Kidney (tissue), 14 donors: Measurements from ENCODE around the gene SIDT2. TPM values are rescaled to one million over a fixed set of nuclear protein-coding genes. Genes with fewer than 3 reads are reported as not detected.
A peak's percentile ranks its signal among the peaks of the same experiment; 100 is the strongest.

Experiments used
- DNase-seq, 5 donors: peaks; one replicate each; pipeline ENCODE4 v3.0.0-alpha.2; 2013 to 2020
- FAIRE-seq: peaks from 2 replicates; lab custom pipeline; 2012; peaks lifted over from hg19 to GRCh38; lab: Jason Lieb, UNC
- H3K27ac ChIP-seq, 2 donors: one replicate each; pipeline ENCODE4 v1.7.0; 2013; ENCODE audit warnings: low read depth in 2 of 2, low read length in 2 of 2, inconsistent platforms in 1 of 2
- H3K27me3 ChIP-seq: one replicate; pipeline ENCODE4 v1.7.1; 2013; ENCODE audit warnings: low read length, inconsistent platforms; ENCODE audit not compliant: control insufficient read depth, insufficient read depth
- H3K36me3 ChIP-seq, 3 donors: one replicate each; pipeline versions ENCODE4 v1.7.0 to v1.7.1; 2013; ENCODE audit warnings: low read length in 3 of 3, control low read depth in 1 of 3, inconsistent platforms in 1 of 3; ENCODE audit not compliant: insufficient read depth in 3 of 3, control insufficient read depth in 2 of 3
- H3K4me1 ChIP-seq, 3 donors: one replicate each; pipeline versions ENCODE4 v1.7.0 to v1.7.1; 2013; ENCODE audit warnings: low read length in 3 of 3, inconsistent platforms in 1 of 3, low read depth in 1 of 3; ENCODE audit not compliant: control insufficient read depth in 2 of 3, insufficient read depth in 2 of 3
- H3K4me3 ChIP-seq, 3 donors: one replicate each; pipeline versions ENCODE4 v1.7.0 to v1.8.1; 2013; ENCODE audit warnings: low read length in 3 of 3, control low read depth in 1 of 3, inconsistent platforms in 1 of 3
- H3K9ac ChIP-seq, 3 donors: one replicate each; pipeline versions ENCODE4 v1.7.0 to v1.7.1; 2013; ENCODE audit warnings: low read length in 3 of 3, control low read depth in 1 of 3, inconsistent platforms in 1 of 3
- H3K9me3 ChIP-seq, 3 donors: one replicate each; pipeline versions ENCODE4 v1.7.0 to v1.7.1; 2013; ENCODE audit warnings: low read length in 3 of 3, control low read depth in 1 of 3, inconsistent platforms in 1 of 3; ENCODE audit not compliant: control insufficient read depth in 2 of 3, insufficient read depth in 1 of 3
- intact Hi-C: fragments of 100-400 bp; cut with DNase I; formaldehyde crosslinking; loops from one replicate; pipeline ENCODE4 v1.11.1; 2022
- polyA plus RNA-seq: library from polyadenylated mRNA; stranded (reverse); fragments of 350-450 nt; fragmentation: Illumina TruSeq; extraction: RNeasy Lipid Tissue Mini Kit (QIAGEN cat#74804); gene quantifications from one replicate; pipeline ENCODE4 v1.2.3, GENCODE V29; 2014; ENCODE audit warnings: low read depth, low replicate concordance; ENCODE audit not compliant: insufficient read depth
- total RNA-seq: library from RNA; stranded (reverse); fragmentation: NEBNext Ultra II Directional; extraction: Animal tissue kit (Norgen Biotek cat#: 25700); gene quantifications from one replicate; pipeline ENCODE4 v1.2.1, GENCODE V29; 2021
- TF ChIP-seq, protein P1 (sequence below): IDR thresholded peaks from 3 replicates; pipeline ENCODE4 v1.5.1; 2012; ENCODE audit warnings: mild to moderate bottlenecking, moderate library complexity, borderline replicate concordance; ENCODE audit not compliant: insufficient read depth; ENCODE audit errors: extremely low read depth
- donor health status: control.
- donor health status: control.
- donor health status: control.
- donor health status: control.
- donor health status: control.
- donor health status: DM: yes; HTN: yes; CAD: no.
- donor health status: Normal renal cell carcinoma (clear cell type).

The SIDT2 gene
- total and polyA plus RNA-seq, 2 donors from 2014 or later, result 16.4 to 37.4 TPM

DNA sequence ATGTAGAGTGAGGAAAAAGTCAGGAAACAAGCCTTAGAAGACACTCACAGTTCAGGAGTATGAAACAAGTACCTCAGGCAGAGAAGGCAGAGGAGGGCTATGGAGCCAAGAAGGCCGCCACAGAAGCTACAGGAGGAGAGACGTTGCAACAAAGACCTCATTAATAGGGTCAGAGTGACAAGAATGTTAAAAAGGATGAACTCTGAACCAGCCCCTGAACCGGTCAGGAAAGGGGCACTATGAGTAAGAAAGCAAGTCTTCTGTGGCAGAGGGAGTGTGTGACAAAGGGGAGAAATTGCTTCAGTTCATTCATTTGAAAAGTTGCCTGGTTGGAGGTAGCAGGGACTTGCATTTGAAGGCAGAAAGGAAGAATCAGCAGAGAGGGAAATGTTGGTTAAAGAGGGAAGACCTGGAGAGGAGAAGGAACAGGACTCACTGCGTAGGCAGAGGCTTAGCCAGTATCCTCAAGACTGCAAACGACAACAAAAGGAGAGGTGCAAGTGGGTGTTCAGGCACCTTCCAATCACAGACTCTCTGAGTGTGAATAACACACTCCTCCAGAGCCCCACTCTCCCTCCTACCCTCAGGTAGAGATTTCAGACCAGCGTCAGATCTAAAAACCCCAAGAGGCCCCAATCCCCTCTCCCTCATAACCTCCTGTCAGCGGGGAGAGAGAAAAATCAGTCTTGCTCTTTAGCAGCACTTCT lies 36.0 kb downstream of the SIDT2 start:
- Histone ChIP-seq H3K4me1 (peaks cover 2 to 16% (median 8%) of the 10 kb centered on the region in 3 donors), H3K27me3 (no peaks in the 10 kb centered on the region), H3K4me3 (no peak overlapping the region), H3K9me3 (no peaks in the 10 kb centered on the region), H3K9ac (no peak overlapping the region), H3K36me3 (peaks cover 2 to 49% (median 37%) of the 10 kb centered on the region in 3 donors), H3K27ac (no peak overlapping the region)
- no peak for FAIRE-seq
- DNase-seq, result no peak
- TF ChIP-seq, protein P1, sequence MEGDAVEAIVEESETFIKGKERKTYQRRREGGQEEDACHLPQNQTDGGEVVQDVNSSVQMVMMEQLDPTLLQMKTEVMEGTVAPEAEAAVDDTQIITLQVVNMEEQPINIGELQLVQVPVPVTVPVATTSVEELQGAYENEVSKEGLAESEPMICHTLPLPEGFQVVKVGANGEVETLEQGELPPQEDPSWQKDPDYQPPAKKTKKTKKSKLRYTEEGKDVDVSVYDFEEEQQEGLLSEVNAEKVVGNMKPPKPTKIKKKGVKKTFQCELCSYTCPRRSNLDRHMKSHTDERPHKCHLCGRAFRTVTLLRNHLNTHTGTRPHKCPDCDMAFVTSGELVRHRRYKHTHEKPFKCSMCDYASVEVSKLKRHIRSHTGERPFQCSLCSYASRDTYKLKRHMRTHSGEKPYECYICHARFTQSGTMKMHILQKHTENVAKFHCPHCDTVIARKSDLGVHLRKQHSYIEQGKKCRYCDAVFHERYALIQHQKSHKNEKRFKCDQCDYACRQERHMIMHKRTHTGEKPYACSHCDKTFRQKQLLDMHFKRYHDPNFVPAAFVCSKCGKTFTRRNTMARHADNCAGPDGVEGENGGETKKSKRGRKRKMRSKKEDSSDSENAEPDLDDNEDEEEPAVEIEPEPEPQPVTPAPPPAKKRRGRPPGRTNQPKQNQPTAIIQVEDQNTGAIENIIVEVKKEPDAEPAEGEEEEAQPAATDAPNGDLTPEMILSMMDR, result no peak
- intact Hi-C loops, result no loop called here

DNA sequence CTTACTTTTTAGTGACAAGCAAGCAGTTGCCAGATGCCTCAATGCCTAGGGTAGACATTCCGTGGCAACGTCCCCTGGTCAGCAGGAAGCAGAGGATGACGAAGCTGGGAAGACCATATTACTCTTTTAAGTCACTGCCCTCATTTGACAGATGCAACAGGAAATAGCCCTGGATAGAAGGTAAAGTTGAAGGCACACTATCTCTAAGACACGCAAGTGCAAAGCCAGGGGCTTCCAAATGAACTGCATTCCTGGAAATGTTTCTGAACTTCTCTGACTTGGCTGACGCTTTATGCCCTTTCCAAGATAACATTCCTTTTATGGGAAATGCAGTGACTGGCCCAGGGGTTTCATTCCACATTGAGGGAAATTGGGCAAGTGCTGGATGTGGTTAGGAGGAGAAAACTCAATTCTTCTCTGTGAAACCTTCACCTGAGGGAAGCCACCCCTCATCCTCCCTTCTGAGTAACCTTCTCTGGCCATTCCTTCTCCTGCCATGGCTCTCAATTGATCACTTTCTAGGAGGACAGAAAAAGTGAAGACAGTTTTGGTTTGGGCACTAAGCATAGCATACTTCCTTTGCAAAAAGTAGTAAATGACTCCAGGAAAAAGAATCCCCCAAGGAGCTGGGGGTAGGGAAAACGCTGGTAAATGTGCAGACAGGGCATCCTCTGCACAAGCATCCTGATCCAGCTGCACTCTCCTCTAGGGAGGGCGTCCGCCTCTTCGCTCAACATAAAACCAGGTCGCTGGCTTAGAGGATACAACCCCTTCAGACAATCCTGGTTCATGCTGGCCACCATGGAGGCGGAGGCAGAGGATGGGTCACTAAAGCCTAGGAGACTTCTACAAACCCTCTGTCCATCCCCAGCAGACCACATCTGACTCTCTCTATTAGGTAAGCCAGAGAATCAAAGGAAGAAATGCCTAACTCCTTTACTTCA lies 38.9 kb downstream of the SIDT2 start:
- TF ChIP-seq, protein P1, result no peak
- H3K9ac ChIP-seq, result no peak overlapping the region

DNA sequence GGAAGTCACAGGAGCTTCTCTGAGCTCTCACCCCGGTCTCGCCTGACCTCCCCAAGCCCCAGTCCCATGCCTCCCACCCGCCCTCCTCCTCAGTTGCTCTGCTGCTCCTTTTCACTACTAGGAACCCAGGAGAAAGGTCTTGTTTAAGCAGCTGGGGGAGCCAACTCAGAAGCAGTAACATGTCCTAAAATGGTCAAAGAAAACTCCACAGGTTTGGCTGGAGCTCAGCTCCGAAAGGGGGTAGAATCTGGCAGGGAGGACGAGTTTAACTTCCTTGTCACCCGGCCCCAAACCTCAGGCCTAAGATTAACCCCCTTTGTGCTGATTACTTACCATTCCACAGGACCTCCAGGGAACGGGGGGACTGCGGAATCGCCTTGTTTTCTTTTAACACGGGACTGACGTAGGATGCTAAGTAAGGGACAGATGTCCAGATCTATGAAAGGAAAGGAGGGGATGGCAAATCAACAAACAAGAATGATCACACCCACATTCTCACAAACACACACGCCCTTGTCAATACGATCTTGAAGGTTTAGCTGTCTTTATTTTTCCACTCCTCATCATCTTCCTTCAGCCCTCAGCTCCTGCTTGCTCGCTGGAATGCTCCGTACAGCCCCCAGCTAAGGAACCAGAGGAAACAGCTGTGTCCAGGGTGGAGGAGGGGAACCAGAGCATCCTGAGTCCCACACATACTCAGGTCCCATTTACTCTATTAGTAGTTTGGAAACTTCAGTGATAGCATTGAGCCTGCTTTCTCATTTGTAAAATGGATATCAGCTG lies 39.8 kb downstream of the SIDT2 start:
- DNase-seq (peak in 3 of 5 donors; percentile 58 to 84 (median 81)), FAIRE-seq (no peak)
- no peaks in the 10 kb centered on the region for H3K27me3 ChIP-seq
- peaks cover 2 to 48% (median 41%) of the 10 kb centered on the region in 3 donors for H3K36me3 ChIP-seq
- intact Hi-C loops, result no loop called here
- TF ChIP-seq, protein P1, result no peak
- H3K4me3 ChIP-seq, result no peak overlapping the region
- no peaks in the 10 kb centered on the region for H3K9me3 ChIP-seq
- H3K4me1 ChIP-seq, result peaks cover 2 to 17% (median 14%) of the 10 kb centered on the region in 3 donors
- H3K9ac ChIP-seq, result no peak overlapping the region
- peak overlapping the region; percentile 65 to 68 for H3K27ac ChIP-seq

More for the DNA sequence above, 38.9 kb downstream of the SIDT2 start:
- Histone ChIP-seq H3K4me1 (peaks cover 2 to 17% (median 14%) of the 10 kb centered on the region in 3 donors), H3K27ac (peak overlapping the region; percentile 65 to 78), H3K36me3 (peaks cover 2 to 49% (median 40%) of the 10 kb centered on the region in 3 donors), H3K27me3 (no peaks in the 10 kb centered on the region), H3K9me3 (no peaks in the 10 kb centered on the region), H3K4me3 (no peak overlapping the region)
- peak in 1 of 5 donors; percentile 59 for DNase-seq
- intact Hi-C loops, result no loop called here
- no peak for FAIRE-seq
